ENCODE measurements around the gene CGRRF1.

CGRRF1 gene, protein sequence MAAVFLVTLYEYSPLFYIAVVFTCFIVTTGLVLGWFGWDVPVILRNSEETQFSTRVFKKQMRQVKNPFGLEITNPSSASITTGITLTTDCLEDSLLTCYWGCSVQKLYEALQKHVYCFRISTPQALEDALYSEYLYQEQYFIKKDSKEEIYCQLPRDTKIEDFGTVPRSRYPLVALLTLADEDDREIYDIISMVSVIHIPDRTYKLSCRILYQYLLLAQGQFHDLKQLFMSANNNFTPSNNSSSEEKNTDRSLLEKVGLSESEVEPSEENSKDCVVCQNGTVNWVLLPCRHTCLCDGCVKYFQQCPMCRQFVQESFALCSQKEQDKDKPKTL

DNA sequence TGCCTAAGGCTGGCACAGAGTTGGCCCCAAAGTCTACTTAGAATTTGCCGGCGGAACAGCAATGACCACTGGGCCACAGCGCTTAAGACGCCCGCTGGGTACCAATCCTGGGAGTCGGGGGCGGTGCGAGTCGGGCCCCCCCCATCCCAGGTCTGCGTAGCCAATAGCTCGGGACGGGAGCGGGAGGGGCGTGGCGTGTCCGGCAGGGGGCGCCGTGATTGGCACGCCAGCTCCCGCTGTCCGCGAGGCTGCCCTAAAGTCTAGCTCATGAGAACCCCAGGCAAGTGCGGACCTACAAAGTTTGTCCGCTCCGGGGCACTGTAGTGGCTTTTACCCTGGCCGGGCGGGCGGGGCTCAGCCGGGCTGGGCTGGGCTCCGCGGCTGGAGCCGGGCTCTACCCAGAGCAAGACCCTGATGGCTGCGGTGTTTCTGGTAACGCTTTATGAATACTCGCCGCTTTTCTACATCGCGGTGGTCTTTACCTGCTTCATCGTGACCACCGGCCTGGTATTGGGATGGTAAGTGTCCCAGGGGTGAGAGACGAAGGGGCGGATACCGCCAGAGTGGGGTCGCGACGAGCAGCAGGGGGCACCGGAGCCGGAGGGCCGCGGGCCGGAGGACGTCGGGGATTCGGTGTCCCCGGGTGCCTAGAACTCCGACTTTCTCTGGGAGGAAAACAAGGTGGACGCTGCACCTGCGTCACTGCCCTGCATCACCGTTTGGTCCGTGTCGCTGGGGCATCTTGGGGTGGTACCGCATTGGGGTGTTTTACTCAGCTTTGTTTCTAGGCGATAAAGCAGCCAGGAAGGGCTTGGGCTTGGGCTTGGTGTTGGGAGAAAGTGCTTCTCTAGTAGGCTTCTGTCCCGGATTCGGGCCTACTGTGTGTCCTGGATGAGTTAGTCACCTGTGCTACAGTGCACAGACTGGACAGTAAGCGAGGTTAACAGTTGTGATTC, at the start of gene CGRRF1:
Gene CGRRF1 (plus strand): TSS at position 361 of the 956 bp plus-strand sequence. CDS start 54 bp downstream, at position 415.
- peak; percentile 73 for DNase-seq (ENCODE audit: low read depth)

DNA sequence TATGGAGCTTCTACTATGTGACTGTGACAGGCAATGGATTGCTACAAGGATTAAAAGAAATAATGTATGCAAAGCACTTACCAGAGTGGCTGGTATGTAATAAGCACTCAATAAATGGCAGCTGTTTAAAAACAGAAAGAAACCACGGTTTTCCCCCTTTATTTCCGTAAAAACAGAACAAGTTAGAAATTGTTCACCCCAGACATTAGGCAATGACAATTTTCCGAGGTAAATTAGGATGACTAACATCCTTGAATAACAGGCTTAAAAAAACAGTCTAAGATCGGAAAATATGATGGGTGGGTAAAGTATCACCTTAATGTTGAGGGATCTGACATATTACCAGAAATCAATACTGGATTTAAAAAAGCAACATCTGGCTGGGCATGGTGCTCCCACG, 47.7 kb upstream of the CGRRF1 start:
- no peak for DNase-seq (ENCODE audit: low read depth)

DNA sequence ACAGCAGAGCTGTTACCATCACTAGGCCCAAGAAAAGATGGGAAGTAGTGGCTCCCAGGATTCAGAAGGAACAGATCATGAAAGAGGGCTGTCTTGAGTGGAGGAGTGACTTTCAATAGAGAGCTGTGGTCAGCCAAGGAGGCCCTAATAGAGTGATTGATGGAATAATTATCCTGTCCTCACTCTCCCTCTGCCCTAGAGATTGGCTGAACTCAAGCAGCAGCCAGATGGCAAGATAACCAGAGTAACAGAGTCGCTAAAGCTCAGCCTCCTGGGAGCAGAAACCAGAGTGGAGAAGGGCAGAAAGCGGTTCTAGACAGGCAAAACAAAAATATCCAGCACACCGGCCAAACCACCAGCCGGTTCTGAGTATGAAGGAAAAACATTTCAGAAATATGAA, 44.1 kb upstream of the CGRRF1 start:
- no peak for DNase-seq (ENCODE audit: low read depth)

DNA sequence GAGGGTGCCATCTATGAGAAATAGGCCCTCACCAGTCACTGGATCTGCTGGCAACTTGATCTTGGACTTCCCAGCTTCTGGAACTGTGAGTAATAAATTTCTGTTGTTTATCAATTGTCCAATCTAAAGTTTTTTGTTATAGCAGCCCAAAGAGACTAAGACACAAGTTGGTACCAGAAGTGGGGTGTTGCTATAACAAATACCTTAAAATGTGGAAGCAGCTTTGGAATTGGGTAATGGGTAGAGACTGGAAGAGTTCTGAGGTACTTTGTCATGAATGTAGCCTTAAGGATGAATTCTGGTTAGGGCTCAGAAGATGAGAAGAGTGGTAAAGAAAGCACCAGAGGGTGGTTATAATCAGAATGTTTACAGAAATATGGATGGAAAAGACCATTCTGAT, 42.4 kb upstream of the CGRRF1 start:
- no peak for DNase-seq (ENCODE audit: low read depth)

GRCh38 chr14:54470701-54471100, 39.0 kb upstream of the CGRRF1 start:
- no peak for DNase-seq (ENCODE audit: low read depth)

DNA sequence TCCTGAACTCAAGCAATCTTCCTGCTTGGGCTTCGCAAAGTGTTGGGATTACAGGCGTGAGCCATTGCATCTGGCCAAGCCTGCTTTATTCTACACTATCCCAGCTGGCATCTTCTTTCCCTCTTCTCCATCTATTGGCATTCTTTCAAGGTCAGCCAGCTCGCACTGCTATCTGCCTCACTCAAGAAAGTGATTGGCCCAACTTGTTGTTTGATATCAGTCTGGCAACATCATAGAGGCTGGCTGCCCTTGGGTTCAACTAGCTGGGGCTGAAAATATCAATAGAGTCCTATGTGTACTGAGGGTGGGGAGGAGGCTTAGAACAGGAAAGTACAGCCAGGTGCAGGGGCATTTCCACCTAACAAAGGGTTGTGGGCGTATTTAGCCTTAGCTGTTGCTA, 38.1 kb upstream of the CGRRF1 start:
- DNase-seq (ENCODE audit: low read depth) = no peak

- no peak for DNase-seq (ENCODE audit: low read depth)
Observed at GRCh38 chr14:54472315-54472714, 37.4 kb upstream of the CGRRF1 start.

GRCh38 chr14:54474232-54474793, 35.4 kb upstream of the CGRRF1 start:
- DNase-seq (ENCODE audit: low read depth) = no peak

DNA sequence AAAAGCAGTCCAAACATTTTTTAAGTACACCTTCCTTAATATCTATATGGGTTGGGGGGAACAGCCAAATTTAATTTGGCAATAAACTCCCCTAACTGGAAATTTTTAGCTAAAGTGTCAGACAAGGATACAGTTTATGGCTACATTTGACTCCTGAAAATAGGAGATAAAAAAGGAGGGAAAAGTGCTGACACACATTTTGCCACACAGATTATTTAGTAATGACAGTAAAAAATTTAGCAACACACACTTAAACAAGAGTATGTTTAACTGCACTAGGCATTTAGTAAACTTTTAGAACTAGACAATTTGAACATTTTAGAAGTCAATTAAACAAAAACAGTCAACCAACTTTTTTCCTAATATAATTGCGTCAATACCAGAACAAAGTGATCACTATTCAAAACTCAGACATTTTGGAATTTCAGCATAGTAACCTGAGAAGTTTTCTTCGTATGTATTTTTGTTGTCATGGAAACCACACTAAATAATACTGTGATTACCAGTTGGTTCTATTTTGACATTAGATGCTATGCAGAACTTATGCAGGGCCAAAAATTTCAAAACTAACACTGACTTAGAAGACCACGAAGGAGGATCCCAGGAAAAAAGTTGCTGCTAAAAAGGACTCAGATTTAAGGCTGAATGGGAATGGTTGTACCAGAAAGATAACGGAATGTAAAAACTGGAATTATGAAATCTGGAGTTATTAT, 34.4 kb upstream of the CGRRF1 start:
- DNase-seq (ENCODE audit: low read depth) = no peak

- DNase-seq (ENCODE audit: low read depth) = no peak
Observed at GRCh38 chr14:54475911-54476310, 33.8 kb upstream of the CGRRF1 start.

GRCh38 chr14:54478636-54479215, 31.0 kb upstream of the CGRRF1 start:
- no peak for DNase-seq (ENCODE audit: low read depth)

GRCh38 chr14:54480830-54481562, 28.7 kb upstream of the CGRRF1 start:
- DNase-seq (ENCODE audit: low read depth) = no peak

DNA sequence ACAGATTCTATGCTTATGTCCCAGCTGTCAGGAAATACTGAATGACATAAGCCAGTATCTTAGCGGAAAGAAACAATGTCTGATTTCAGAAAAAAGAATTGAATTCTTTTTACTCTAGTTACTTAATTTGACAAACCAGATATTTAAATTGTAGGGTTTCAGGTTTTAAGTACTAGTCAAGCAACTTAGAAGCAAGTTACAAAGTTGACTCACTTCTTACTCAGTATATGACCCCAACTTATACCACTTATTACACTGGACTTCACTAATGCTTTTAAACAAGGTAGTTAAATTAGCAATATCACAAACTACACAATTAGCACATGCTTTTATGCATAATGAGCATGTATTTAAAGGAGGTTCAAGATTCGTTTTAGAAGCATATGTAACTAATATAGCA, 28.0 kb upstream of the CGRRF1 start:
- no peak for DNase-seq (ENCODE audit: low read depth)

DNA sequence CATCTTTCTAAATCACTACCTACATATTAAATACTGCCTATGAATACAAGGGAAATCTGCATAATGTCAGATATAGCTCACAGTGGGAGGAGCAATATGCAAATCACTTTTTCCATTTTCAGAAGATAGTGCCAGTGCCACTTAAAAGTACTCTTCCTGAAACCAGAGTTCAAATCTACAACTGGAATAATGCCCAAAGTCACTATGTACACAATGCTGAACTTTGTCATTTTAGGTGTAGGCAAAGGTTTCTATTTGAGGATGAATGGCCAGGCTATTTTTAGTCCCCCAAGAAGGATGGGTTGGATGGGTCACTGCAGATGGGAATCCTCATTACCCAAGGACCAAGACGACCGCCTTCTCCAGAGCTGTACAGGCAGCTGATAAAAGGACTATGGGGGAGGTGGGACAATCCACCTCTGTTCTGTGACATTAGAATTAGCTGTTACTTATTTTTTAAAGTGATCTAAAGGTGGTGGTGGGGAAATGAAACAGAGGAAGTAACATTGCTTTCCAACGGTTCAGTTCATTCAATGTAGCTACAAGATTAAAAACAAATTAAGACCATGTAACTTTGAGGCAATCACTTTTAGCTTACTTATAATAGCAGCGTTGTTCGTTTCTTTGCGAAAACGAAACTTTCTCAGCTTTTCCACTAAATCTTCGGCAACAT, 26.5 kb upstream of the CGRRF1 start:
- DNase-seq (ENCODE audit: low read depth) = no peak

- no peak for DNase-seq (ENCODE audit: low read depth)
Observed at GRCh38 chr14:54483846-54484245, 25.9 kb upstream of the CGRRF1 start.

DNA sequence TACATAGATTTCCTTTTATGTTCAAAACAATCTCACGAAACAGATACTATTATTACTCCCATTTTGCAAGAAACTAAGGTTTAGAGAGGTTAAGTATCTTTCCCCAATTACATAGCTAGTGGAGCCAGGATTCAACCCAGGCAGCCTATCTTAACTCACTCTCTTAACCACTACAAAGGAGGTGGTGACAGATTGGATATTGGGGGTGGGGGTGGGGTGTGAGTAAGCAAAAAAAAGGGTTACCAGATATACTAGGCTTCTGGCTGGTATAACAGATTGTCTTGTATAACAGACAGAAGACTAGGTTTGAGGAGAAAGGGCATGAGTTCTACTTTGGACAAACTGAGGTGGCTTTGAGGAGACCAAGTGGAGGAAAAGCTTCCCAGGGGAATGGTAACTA, 23.0 kb upstream of the CGRRF1 start:
- no peak for DNase-seq (ENCODE audit: low read depth)

- no peak for DNase-seq (ENCODE audit: low read depth)
Observed at GRCh38 chr14:54487771-54488170, 21.9 kb upstream of the CGRRF1 start.

DNA sequence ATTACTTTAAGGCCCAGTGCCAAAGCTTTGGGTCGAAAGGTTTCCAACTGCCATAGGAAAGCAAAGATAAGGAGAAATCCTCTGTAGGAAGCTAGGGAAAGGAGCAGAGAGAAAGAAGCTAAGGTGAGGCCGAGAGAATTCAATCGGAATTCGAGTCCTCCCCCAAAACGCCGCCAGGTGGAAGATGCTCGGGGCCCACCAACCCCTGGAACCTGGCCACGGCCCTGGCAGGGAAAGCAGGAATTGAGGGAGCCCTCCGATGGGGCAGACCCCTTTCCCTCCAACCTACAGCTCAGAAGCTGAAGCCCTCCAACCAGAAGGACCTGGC, 21.4 kb upstream of the CGRRF1 start:
- no peak for DNase-seq (ENCODE audit: low read depth)

DNA sequence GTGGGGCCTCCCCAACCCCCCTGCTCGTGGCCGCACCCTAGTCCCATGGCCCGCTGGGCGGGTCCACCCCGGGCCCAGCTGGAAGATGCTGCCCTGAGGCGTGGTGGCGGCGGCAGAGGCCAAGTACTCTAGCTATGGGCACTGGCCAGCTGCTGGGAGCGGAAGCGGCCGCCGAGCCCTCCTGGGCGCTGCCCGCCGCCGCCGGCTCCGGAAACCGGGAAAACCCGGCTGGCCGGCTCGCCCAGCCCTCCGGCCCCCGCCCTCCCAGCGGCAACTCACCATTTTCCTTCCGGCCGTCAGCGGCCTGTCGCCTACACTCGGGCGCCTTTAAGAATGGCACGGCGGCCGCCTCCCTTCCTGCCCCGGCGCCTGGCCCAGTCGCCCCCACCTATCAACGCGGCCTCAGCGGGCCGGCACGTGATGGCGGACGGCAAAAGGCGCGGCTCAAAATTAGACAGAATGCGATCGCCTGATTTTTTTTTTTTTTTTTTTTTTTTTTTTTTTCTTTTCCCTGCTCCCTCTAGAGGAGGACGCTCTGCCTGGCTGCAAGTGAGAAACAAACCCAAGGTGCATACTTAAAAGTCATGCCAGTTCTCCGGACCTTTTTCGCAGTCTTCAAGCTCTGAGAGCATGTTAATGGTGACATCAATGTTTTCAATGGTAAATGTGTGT, 20.9 kb upstream of the CGRRF1 start, which contains the start of gene GMFB:
Gene GMFB (minus strand): TSS at position 335 of the 672 bp plus-strand sequence. CDS start 53 bp downstream, at position 282.
- peak; percentile 68 for DNase-seq (ENCODE audit: low read depth)

GRCh38 chr14:54489318-54489683, 20.4 kb upstream of the CGRRF1 start:
- no peak for DNase-seq (ENCODE audit: low read depth)
